Measurements from ENCODE around the gene TESMIN.

TESMIN gene

GRCh38 chr11:68751331-68751856 is at the start of gene TESMIN:
TESMIN (minus strand) TSS chr11:68751520; CDS start chr11:68750660, 860 bp downstream.
- Histone ChIP-seq H3K4me1 (ENCODE audit: insufficient read depth, low read length) (peaks cover 9% of the 10 kb centered on the region), H3K4me3 (ENCODE audit: low read length) (no peak within 1 kb of the TSS), H3K27me3 (ENCODE audit: insufficient read depth, low read length) (no peaks in the 10 kb centered on the region), H3K36me3 (ENCODE audit: insufficient read depth, low read length) (no peaks in the 10 kb centered on the region), H2AFZ (ENCODE audit: low read depth, low read length) (no peak within 1 kb of the TSS), H3K9me3 (ENCODE audit: low read length) (no peaks in the 10 kb centered on the region)

- H3K4me1 ChIP-seq (ENCODE audit: insufficient read depth, low read length): no peaks in the 10 kb centered on the region
- H2AFZ ChIP-seq (ENCODE audit: low read depth, low read length): no peak overlapping the region
- H3K36me3 ChIP-seq (ENCODE audit: insufficient read depth, low read length): no peaks in the 10 kb centered on the region
- H3K27me3 ChIP-seq (ENCODE audit: insufficient read depth, low read length): no peaks in the 10 kb centered on the region
- H3K4me3 ChIP-seq (ENCODE audit: low read length): no peak overlapping the region
- peaks cover 4% of the 10 kb centered on the region for H3K9me3 ChIP-seq (ENCODE audit: low read length)
These were observed 47.0 kb upstream of the TESMIN start for GRCh38 chr11:68798221-68798813.

- Histone ChIP-seq H3K4me1 (ENCODE audit: insufficient read depth, low read length) (no peaks in the 10 kb centered on the region), H3K36me3 (ENCODE audit: insufficient read depth, low read length) (no peaks in the 10 kb centered on the region), H3K9me3 (ENCODE audit: low read length) (peaks cover 9% of the 10 kb centered on the region), H3K27me3 (ENCODE audit: insufficient read depth, low read length) (no peaks in the 10 kb centered on the region), H3K4me3 (ENCODE audit: low read length) (no peak overlapping the region), H2AFZ (ENCODE audit: low read depth, low read length) (no peak overlapping the region)
These were observed 45.5 kb upstream of the TESMIN start for GRCh38 chr11:68796801-68797200.

GRCh38 chr11:68792400-68792966 is 41.2 kb upstream of the TESMIN start:
- no peak overlapping the region for H3K4me3 ChIP-seq (ENCODE audit: low read length)

GRCh38 chr11:68784653-68785052 is 33.3 kb upstream of the TESMIN start:
- H2AFZ ChIP-seq (ENCODE audit: low read depth, low read length): no peak overlapping the region
- H3K9me3 ChIP-seq (ENCODE audit: low read length): no peaks in the 10 kb centered on the region
- peaks cover 4% of the 10 kb centered on the region for H3K36me3 ChIP-seq (ENCODE audit: insufficient read depth, low read length)
- H3K27me3 ChIP-seq (ENCODE audit: insufficient read depth, low read length): no peaks in the 10 kb centered on the region
- H3K4me3 ChIP-seq (ENCODE audit: low read length): no peak overlapping the region
- no peaks in the 10 kb centered on the region for H3K4me1 ChIP-seq (ENCODE audit: insufficient read depth, low read length)

More at GRCh38 chr11:68792400-68792966, 41.2 kb upstream of the TESMIN start:
- H3K36me3 ChIP-seq (ENCODE audit: insufficient read depth, low read length): no peaks in the 10 kb centered on the region
- H3K4me1 ChIP-seq (ENCODE audit: insufficient read depth, low read length): no peaks in the 10 kb centered on the region
- no peaks in the 10 kb centered on the region for H3K27me3 ChIP-seq (ENCODE audit: insufficient read depth, low read length)
- no peak overlapping the region for H2AFZ ChIP-seq (ENCODE audit: low read depth, low read length)
- H3K9me3 ChIP-seq (ENCODE audit: low read length): peaks cover 7% of the 10 kb centered on the region

- no peak overlapping the region for H3K4me3 ChIP-seq (ENCODE audit: low read length)
- no peaks in the 10 kb centered on the region for H3K27me3 ChIP-seq (ENCODE audit: insufficient read depth, low read length)
- peaks cover 4% of the 10 kb centered on the region for H3K36me3 ChIP-seq (ENCODE audit: insufficient read depth, low read length)
- no peak overlapping the region for H2AFZ ChIP-seq (ENCODE audit: low read depth, low read length)
- no peaks in the 10 kb centered on the region for H3K9me3 ChIP-seq (ENCODE audit: low read length)
- no peaks in the 10 kb centered on the region for H3K4me1 ChIP-seq (ENCODE audit: insufficient read depth, low read length)
These were observed 32.0 kb upstream of the TESMIN start for GRCh38 chr11:68783216-68783821.

- H3K27me3 ChIP-seq (ENCODE audit: insufficient read depth, low read length): no peaks in the 10 kb centered on the region
- peaks cover 4% of the 10 kb centered on the region for H3K36me3 ChIP-seq (ENCODE audit: insufficient read depth, low read length)
These were observed 31.4 kb upstream of the TESMIN start for GRCh38 chr11:68782711-68783110.

GRCh38 chr11:68780829-68781228 is 29.5 kb upstream of the TESMIN start:
- H2AFZ ChIP-seq (ENCODE audit: low read depth, low read length): no peak overlapping the region
- no peaks in the 10 kb centered on the region for H3K9me3 ChIP-seq (ENCODE audit: low read length)
- no peak overlapping the region for H3K4me3 ChIP-seq (ENCODE audit: low read length)
- peaks cover 4% of the 10 kb centered on the region for H3K36me3 ChIP-seq (ENCODE audit: insufficient read depth, low read length)
- H3K27me3 ChIP-seq (ENCODE audit: insufficient read depth, low read length): no peaks in the 10 kb centered on the region
- no peaks in the 10 kb centered on the region for H3K4me1 ChIP-seq (ENCODE audit: insufficient read depth, low read length)

More at GRCh38 chr11:68782711-68783110, 31.4 kb upstream of the TESMIN start:
- no peaks in the 10 kb centered on the region for H3K4me1 ChIP-seq (ENCODE audit: insufficient read depth, low read length)
- H3K4me3 ChIP-seq (ENCODE audit: low read length): no peak overlapping the region
- H3K9me3 ChIP-seq (ENCODE audit: low read length): no peaks in the 10 kb centered on the region
- no peak overlapping the region for H2AFZ ChIP-seq (ENCODE audit: low read depth, low read length)

- H2AFZ ChIP-seq (ENCODE audit: low read depth, low read length): no peak overlapping the region
- H3K4me3 ChIP-seq (ENCODE audit: low read length): no peak overlapping the region
- no peaks in the 10 kb centered on the region for H3K4me1 ChIP-seq (ENCODE audit: insufficient read depth, low read length)
- H3K27me3 ChIP-seq (ENCODE audit: insufficient read depth, low read length): no peaks in the 10 kb centered on the region
- peaks cover 3% of the 10 kb centered on the region for H3K9me3 ChIP-seq (ENCODE audit: low read length)
- H3K36me3 ChIP-seq (ENCODE audit: insufficient read depth, low read length): peaks cover 11% of the 10 kb centered on the region
These were observed 26.9 kb upstream of the TESMIN start for GRCh38 chr11:68778205-68778604.

GRCh38 chr11:68776442-68777235 is 25.3 kb upstream of the TESMIN start:
- H3K36me3 ChIP-seq (ENCODE audit: insufficient read depth, low read length): peaks cover 14% of the 10 kb centered on the region
- no peak overlapping the region for H3K4me3 ChIP-seq (ENCODE audit: low read length)
- H3K9me3 ChIP-seq (ENCODE audit: low read length): peaks cover 3% of the 10 kb centered on the region
- H2AFZ ChIP-seq (ENCODE audit: low read depth, low read length): no peak overlapping the region
- H3K27me3 ChIP-seq (ENCODE audit: insufficient read depth, low read length): no peaks in the 10 kb centered on the region
- no peaks in the 10 kb centered on the region for H3K4me1 ChIP-seq (ENCODE audit: insufficient read depth, low read length)

GRCh38 chr11:68775951-68776388 is 24.6 kb upstream of the TESMIN start:
- Histone ChIP-seq H2AFZ (ENCODE audit: low read depth, low read length) (no peak overlapping the region), H3K27me3 (ENCODE audit: insufficient read depth, low read length) (no peaks in the 10 kb centered on the region), H3K4me1 (ENCODE audit: insufficient read depth, low read length) (no peaks in the 10 kb centered on the region), H3K36me3 (ENCODE audit: insufficient read depth, low read length) (peaks cover 12% of the 10 kb centered on the region), H3K9me3 (ENCODE audit: low read length) (peaks cover 3% of the 10 kb centered on the region), H3K4me3 (ENCODE audit: low read length) (no peak overlapping the region)

GRCh38 chr11:68774194-68774585 is 22.9 kb upstream of the TESMIN start:
- H3K4me3 ChIP-seq (ENCODE audit: low read length): no peak overlapping the region
- H3K9me3 ChIP-seq (ENCODE audit: low read length): peaks cover 3% of the 10 kb centered on the region
- H3K36me3 ChIP-seq (ENCODE audit: insufficient read depth, low read length): peaks cover 9% of the 10 kb centered on the region
- no peaks in the 10 kb centered on the region for H3K4me1 ChIP-seq (ENCODE audit: insufficient read depth, low read length)
- H2AFZ ChIP-seq (ENCODE audit: low read depth, low read length): no peak overlapping the region
- no peaks in the 10 kb centered on the region for H3K27me3 ChIP-seq (ENCODE audit: insufficient read depth, low read length)
